Endodermal cell (in vitro differentiated cells): ENCODE data around the gene GJA1. TPM values are rescaled to one million over a fixed set of nuclear protein-coding genes. Genes with fewer than 3 reads are reported as not detected.
A peak's percentile ranks its signal among the peaks of the same experiment; 100 is the strongest.

Experiments
- DNase-seq: peaks from one replicate; pipeline ENCODE4 v3.0.0-alpha.2; 2017
- H3K27ac ChIP-seq: 2 replicates; pipeline ENCODE4 v1.5.1; 2013; ENCODE audit warnings: mild to moderate bottlenecking, low read depth, low read length, moderate library complexity
- H3K27me3 ChIP-seq: 2 replicates; pipeline ENCODE4 v1.6.1; 2013; ENCODE audit warnings: mild to moderate bottlenecking, low read length, moderate library complexity; ENCODE audit not compliant: insufficient read depth, control insufficient read depth, poor library complexity, severe bottlenecking
- H3K36me3 ChIP-seq: 2 replicates; pipeline ENCODE4 v1.7.0; 2013; ENCODE audit warnings: mild to moderate bottlenecking, low read length, moderate library complexity; ENCODE audit not compliant: control insufficient read depth, insufficient read depth
- H3K4me1 ChIP-seq: one replicate; pipeline ENCODE4 v1.7.0; 2013; ENCODE audit warnings: low read length; ENCODE audit not compliant: control insufficient read depth, insufficient read depth
- H3K4me3 ChIP-seq: 2 replicates; pipeline ENCODE4 v1.5.1; 2013; ENCODE audit warnings: mild to moderate bottlenecking, low read length, moderate library complexity
- H3K9ac ChIP-seq: 2 replicates; pipeline ENCODE4 v1.6.1; 2013; ENCODE audit warnings: mild to moderate bottlenecking, low read length, moderate library complexity; ENCODE audit not compliant: poor library complexity, severe bottlenecking; ENCODE audit errors: extremely low read depth
- H3K9me3 ChIP-seq: 2 replicates; pipeline ENCODE4 v1.6.1; 2013; ENCODE audit warnings: mild to moderate bottlenecking, low read length, moderate library complexity; ENCODE audit not compliant: control insufficient read depth
- H3K27ac Mint-ChIP-seq: 2 replicates; pipeline ENCODE4 v1.8.0; 2020; ENCODE audit warnings: mixed read lengths
- H3K27me3 Mint-ChIP-seq: 2 replicates; pipeline ENCODE4 v1.8.0; 2021; ENCODE audit warnings: mild to moderate bottlenecking, mixed read lengths; ENCODE audit not compliant: insufficient read depth
- H3K36me3 Mint-ChIP-seq: 2 replicates; pipeline ENCODE4 v1.8.0; 2020; ENCODE audit warnings: low read depth, mixed read lengths
- H3K4me1 Mint-ChIP-seq: 2 replicates; pipeline ENCODE4 v1.8.0; 2020; ENCODE audit warnings: mixed read lengths
- H3K4me3 Mint-ChIP-seq: 2 replicates; pipeline ENCODE4 v1.8.0; 2020; ENCODE audit warnings: mild to moderate bottlenecking, moderate library complexity, mixed read lengths
- H3K9me3 Mint-ChIP-seq: 2 replicates; pipeline ENCODE4 v1.8.0; 2020; ENCODE audit warnings: mild to moderate bottlenecking, mixed read lengths
- WGBS, 2 experiments: methylation state at CpG; one replicate each; pipeline versions ENCODE4 v1.1.5 to v1.1.7; 2013; ENCODE audit warnings: missing lambda C conversion rate in 2 of 2, mixed read lengths in 1 of 2; ENCODE audit not compliant: insufficient coverage in 1 of 2, insufficient read length in 1 of 2; 5-methylcytosine and 5-hydroxymethylcytosine counted together
- total RNA-seq, 2 donors: library from RNA; stranded (reverse); fragmentation: NEBNext Ultra II Directional in 1 of 2; extraction: Animal tissue kit (Norgen Biotek cat#: 25700) in 1 of 2; gene quantifications; 2 replicates in 1 of 2; 3 replicates in 1 of 2; pipeline ENCODE4 v1.2.1, GENCODE V29; 2021
- TF ChIP-seq, protein P1 (sequence below): fragments of 200-600 bp; sonication (generic); conservative IDR thresholded peaks from 2 replicates; pipeline ENCODE4 v1.5.0; 2021; ENCODE audit warnings: antibody characterized with exemption, mild to moderate bottlenecking

Gene GJA1
- total RNA-seq, 2 donors from 2014 or later, result 706 to 1,121 TPM

DNA sequence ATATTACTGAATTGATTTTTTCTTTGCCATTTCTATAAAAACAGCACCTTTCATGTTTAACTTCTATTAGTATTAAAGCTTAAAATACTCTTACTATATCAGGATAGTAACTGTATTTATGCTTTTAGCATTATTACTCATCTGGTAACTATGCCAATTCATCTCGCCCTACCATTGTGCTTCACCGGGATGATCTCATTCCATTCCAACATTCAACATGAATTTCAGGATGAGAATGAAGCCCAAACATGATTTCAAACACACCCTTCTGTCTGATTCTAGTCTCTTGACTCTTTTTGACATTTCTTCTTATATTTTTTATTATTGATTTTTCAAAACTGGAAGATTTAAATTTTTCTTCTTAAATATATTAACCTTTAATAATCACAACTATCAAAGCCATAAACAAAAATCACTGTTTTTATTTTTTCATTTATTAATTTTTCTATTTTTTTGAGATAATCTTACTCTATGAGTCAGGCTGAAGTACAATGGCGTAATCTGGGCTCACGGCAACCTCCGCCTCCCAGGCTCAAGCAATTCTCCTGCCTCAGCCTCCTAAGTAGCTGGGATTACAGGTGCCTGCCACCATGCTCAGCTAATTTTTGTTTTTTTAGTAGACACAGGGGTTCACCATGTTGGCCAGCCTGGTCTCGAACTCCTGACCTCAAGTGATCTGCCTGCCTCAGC, 46.7 kb downstream of the GJA1 start:
- H3K27me3 ChIP-seq, result no peaks in the 10 kb centered on the region
- Mint-ChIP-seq H3K9me3 (no peaks in the 10 kb centered on the region), H3K36me3 (no peaks in the 10 kb centered on the region), H3K4me3 (no peak overlapping the region), H3K4me1 (peaks cover 20% of the 10 kb centered on the region), H3K27me3 (no peaks in the 10 kb centered on the region), H3K27ac (no peak overlapping the region)
- TF ChIP-seq, protein P1, sequence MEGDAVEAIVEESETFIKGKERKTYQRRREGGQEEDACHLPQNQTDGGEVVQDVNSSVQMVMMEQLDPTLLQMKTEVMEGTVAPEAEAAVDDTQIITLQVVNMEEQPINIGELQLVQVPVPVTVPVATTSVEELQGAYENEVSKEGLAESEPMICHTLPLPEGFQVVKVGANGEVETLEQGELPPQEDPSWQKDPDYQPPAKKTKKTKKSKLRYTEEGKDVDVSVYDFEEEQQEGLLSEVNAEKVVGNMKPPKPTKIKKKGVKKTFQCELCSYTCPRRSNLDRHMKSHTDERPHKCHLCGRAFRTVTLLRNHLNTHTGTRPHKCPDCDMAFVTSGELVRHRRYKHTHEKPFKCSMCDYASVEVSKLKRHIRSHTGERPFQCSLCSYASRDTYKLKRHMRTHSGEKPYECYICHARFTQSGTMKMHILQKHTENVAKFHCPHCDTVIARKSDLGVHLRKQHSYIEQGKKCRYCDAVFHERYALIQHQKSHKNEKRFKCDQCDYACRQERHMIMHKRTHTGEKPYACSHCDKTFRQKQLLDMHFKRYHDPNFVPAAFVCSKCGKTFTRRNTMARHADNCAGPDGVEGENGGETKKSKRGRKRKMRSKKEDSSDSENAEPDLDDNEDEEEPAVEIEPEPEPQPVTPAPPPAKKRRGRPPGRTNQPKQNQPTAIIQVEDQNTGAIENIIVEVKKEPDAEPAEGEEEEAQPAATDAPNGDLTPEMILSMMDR, result no peak
- H3K4me3 ChIP-seq, result no peak overlapping the region
- no peak overlapping the region for H3K27ac ChIP-seq
- no peaks in the 10 kb centered on the region for H3K36me3 ChIP-seq
- 80 to 94% methylated on average over 5 to 6 of the region's 6 CpGs for WGBS, 2 experiments
- no peaks in the 10 kb centered on the region for H3K9me3 ChIP-seq
- no peak overlapping the region for H3K9ac ChIP-seq
- H3K4me1 ChIP-seq, result peaks cover 4% of the 10 kb centered on the region
- no peak for DNase-seq

DNA sequence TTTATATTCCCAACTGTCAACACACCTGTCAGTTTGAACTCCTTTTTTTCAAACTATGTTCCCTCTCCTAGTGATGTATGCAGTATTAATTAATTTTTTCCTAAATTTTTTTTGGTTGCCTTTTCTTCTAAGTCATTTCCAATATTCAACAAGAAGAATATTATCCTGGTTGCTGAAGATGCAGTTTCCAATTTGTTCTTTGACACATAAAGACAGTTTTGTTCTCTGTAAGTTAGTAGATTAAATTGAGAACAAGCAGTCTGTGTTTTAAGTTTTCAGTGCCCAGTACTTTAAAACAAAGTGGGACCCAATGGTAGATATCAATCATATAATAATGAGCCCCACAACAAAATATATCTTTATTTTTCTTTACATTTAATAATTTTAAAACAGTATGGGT, 47.3 kb downstream of the GJA1 start:
- no peak overlapping the region for H3K9ac ChIP-seq
- H3K4me1 ChIP-seq, result peaks cover 4% of the 10 kb centered on the region
- no peak overlapping the region for H3K27ac ChIP-seq
- Mint-ChIP-seq H3K4me1 (peaks cover 22% of the 10 kb centered on the region), H3K27ac (no peak overlapping the region), H3K4me3 (no peak overlapping the region), H3K9me3 (no peaks in the 10 kb centered on the region), H3K36me3 (no peaks in the 10 kb centered on the region), H3K27me3 (no peaks in the 10 kb centered on the region)
- H3K36me3 ChIP-seq, result no peaks in the 10 kb centered on the region
- no peak overlapping the region for H3K4me3 ChIP-seq
- no peaks in the 10 kb centered on the region for H3K9me3 ChIP-seq
- TF ChIP-seq, protein P1, result no peak
- no peak for DNase-seq
- H3K27me3 ChIP-seq, result no peaks in the 10 kb centered on the region

DNA sequence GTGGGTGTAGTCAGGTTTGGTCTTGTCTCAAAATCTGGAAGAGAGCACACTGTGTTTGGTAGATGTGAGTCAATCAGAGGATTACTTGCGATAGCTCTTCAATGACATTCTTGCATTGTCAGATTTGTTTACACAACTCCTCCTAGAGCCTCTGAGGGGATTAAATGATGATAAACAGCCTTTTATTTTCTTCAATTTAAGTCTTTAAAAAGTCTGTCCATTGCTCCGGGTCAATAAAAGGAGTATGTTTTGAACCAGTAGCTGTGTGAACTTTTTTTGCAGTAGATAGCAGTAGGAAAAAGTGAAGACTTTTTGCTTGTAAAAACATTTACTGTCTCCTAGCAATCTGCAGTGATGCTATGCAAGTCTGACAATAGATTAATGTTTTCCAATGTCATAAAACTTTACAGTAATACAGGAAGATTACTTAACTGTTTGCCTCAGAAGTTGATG, 49.9 kb downstream of the GJA1 start:
- Mint-ChIP-seq H3K4me1 (peaks cover 33% of the 10 kb centered on the region), H3K9me3 (no peaks in the 10 kb centered on the region), H3K36me3 (no peaks in the 10 kb centered on the region), H3K27ac (peak overlapping the region; percentile 59), H3K27me3 (no peaks in the 10 kb centered on the region), H3K4me3 (peak overlapping the region; percentile 11)
- 30 to 33% methylated on average over 1 to 2 of the region's 2 CpGs for WGBS, 2 experiments
- Histone ChIP-seq H3K27me3 (no peaks in the 10 kb centered on the region), H3K4me3 (no peak overlapping the region), H3K9ac (no peak overlapping the region), H3K4me1 (peaks cover 7% of the 10 kb centered on the region), H3K27ac (no peak overlapping the region), H3K9me3 (no peaks in the 10 kb centered on the region), H3K36me3 (no peaks in the 10 kb centered on the region)
- TF ChIP-seq, protein P1, result no peak
- DNase-seq, result no peak
